ENCODE measurements around the gene GTF3C1. TPM values are rescaled to one million over a fixed set of nuclear protein-coding genes. Genes with fewer than 3 reads are reported as not detected.

GTF3C1 gene
- total and polyA plus RNA-seq, 2 of the 13 experiments (the other 11 are each of a cell fraction or from before 2014, with no cell fraction given): 29.2 to 72.7 TPM

DNA sequence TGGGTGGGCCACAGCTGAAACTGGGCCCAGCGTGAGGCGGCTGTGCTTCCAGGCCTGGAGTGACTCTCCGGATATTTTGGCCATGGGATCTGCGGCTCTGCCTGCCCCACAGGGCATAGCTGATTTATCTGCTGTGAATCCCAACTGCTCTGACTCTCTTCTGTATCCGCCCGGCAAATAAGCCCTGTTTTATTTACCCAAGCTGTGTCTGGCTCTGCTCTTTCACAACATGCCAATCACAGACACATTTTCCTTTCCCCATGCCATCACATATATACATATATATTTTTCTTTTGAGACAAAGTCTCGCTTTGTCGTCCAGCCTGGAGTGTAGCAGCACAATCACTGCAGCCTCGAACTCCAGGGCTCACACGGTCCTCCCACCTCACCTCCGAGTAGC is 33.3 kb downstream of the GTF3C1 start:
- Histone ChIP-seq H3K79me2 (ENCODE audit: insufficient read depth, low read length) (no peaks in the 10 kb centered on the region), H3K4me3 (replicated peaks in 1 of 3; ENCODE audit: insufficient read depth in 1 of 3, low read depth in 2 of 3, low read length in 3 of 3) (no peak overlapping the region), H3K4me1 (ENCODE audit: insufficient read depth, low read length) (peaks cover 13% of the 10 kb centered on the region), H3K27ac (ENCODE audit: extremely low read length, insufficient read depth, low read length) (no peak overlapping the region), H2AFZ (ENCODE audit: low read length) (no peak overlapping the region), H3K27me3 (ENCODE audit: control insufficient read depth in 1 of 2, insufficient read depth in 2 of 2, low read length in 2 of 2) (no peaks in the 10 kb centered on the region), H3K9me3 (ENCODE audit: low read length) (no peaks in the 10 kb centered on the region), H4K20me1 (ENCODE audit: insufficient read depth, low read length) (peaks cover 9% of the 10 kb centered on the region; the same call in 1 of the 2 replicates), H3K9ac (ENCODE audit: insufficient read depth, low read depth, low read length) (no peak overlapping the region), H3K4me2 (ENCODE audit: low read depth, low read length) (no peak overlapping the region), H3K36me3 (replicated peaks in 1 of 2; ENCODE audit: control insufficient read depth in 1 of 2, insufficient read depth in 2 of 2, low read length in 2 of 2) (peaks cover 30 to 77% of the 10 kb centered on the region in 2 experiments)
- DNase-seq (ENCODE audit: low spot score) (no peak), FAIRE-seq (no peak), ATAC-seq (peak; percentile 7; the same call in 1 of the 3 replicates)
- WGBS (ENCODE audit: low lambda C conversion rate): 94% methylated on average over 11 of the region's 11 CpGs
- no TSS peak for BruUV-seq (replicated peaks)
- POLR2A ChIA-PET: interaction anchor here (1.9 kb wide), 1 partner anchor 34 kb away, joined by 5 read pairs; the partner anchor contains the start of genes GTF3C1 and KATNIP
- CTCF ChIA-PET (ENCODE audit: low intra/inter-chr PET ratio, low total read pairs): no interaction called here
- intact Hi-C loops (cut with micrococcal nuclease; ENCODE audit: unreplicated experiment) (loop anchor here (10.0 kb wide), 1 partner anchor 88 kb away; no protein-coding TSS in a partner anchor), in situ Hi-C loops (cut with HindIII; ENCODE audit: extremely low pct_ligation_motif_present, low pct_unique_long_range_greater_than_20kb) (no loop called here)
- no peak for TF ChIP-seq CREB1 (IDR thresholded peaks at IDR 0.05)
- no peak for TF ChIP-seq CREB1 (CRISPR knock-in tag; IDR thresholded peaks at IDR 0.05)
- no peak for TF ChIP-seq RXRB (CRISPR knock-in tag; IDR thresholded peaks at IDR 0.05; ENCODE audit: borderline replicate concordance)
- TF ChIP-seq, protein P1, sequence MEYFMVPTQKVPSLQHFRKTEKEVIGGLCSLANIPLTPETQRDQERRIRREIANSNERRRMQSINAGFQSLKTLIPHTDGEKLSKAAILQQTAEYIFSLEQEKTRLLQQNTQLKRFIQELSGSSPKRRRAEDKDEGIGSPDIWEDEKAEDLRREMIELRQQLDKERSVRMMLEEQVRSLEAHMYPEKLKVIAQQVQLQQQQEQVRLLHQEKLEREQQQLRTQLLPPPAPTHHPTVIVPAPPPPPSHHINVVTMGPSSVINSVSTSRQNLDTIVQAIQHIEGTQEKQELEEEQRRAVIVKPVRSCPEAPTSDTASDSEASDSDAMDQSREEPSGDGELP (IDR thresholded peaks at IDR 0.05; ENCODE audit: borderline replicate concordance, low read depth): no peak
- no peak for TF ChIP-seq WIZ (CRISPR knock-in tag; IDR thresholded peaks at IDR 0.05)
- no peak for TF ChIP-seq ZNF350 (CRISPR knock-in tag; IDR thresholded peaks at IDR 0.05; ENCODE audit: borderline replicate concordance, low read depth)
- no peak for TF ChIP-seq ZNF816 (CRISPR knock-in tag; IDR thresholded peaks at IDR 0.05; ENCODE audit: borderline replicate concordance)
- TF ChIP-seq KLF9 (CRISPR knock-in tag; IDR thresholded peaks at IDR 0.05; ENCODE audit: low read depth): no peak
- no peak for TF ChIP-seq ZNF672 (CRISPR knock-in tag; IDR thresholded peaks at IDR 0.05)
- no peak for TF ChIP-seq KDM2A (CRISPR knock-in tag; IDR thresholded peaks at IDR 0.05; ENCODE audit: borderline replicate concordance, low read depth)
- TF ChIP-seq ZFP82 (CRISPR knock-in tag; IDR thresholded peaks at IDR 0.05; ENCODE audit: borderline replicate concordance): no peak
- TF ChIP-seq FOXK2 (IDR thresholded peaks at IDR 0.05): no peak
- TF ChIP-seq, protein P2, sequence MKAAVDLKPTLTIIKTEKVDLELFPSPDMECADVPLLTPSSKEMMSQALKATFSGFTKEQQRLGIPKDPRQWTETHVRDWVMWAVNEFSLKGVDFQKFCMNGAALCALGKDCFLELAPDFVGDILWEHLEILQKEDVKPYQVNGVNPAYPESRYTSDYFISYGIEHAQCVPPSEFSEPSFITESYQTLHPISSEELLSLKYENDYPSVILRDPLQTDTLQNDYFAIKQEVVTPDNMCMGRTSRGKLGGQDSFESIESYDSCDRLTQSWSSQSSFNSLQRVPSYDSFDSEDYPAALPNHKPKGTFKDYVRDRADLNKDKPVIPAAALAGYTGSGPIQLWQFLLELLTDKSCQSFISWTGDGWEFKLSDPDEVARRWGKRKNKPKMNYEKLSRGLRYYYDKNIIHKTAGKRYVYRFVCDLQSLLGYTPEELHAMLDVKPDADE (CRISPR knock-in tag; IDR thresholded peaks at IDR 0.05): no peak
- no peak for TF ChIP-seq CEBPG (CRISPR knock-in tag; IDR thresholded peaks at IDR 0.05)
- no peak for TF ChIP-seq ZC3H13 (CRISPR knock-in tag; IDR thresholded peaks at IDR 0.05)
- no peak for TF ChIP-seq ZFY (CRISPR knock-in tag; IDR thresholded peaks at IDR 0.05)

All from HepG2 (cell line).